OCI-LY7 (cell line): ENCODE data around the gene RAD51B. TPM values are rescaled to one million over a fixed set of nuclear protein-coding genes. Genes with fewer than 3 reads are reported as not detected.

ENCODE experiments used
- BruUV-seq: library from RNA; stranded (reverse); fragments of 400-500 nt; replicated peaks from 2 replicates; lab custom pipeline; 2021; lab: Mats Ljungman, UMichigan
- CTCF ChIA-PET: fragments of 300-600 bp; sonication (Branson Sonifier 250); formaldehyde crosslinking; loops from one replicate; lab custom pipeline; 2022; ENCODE audit warnings: antibody characterized with exemption; ENCODE audit not compliant: unreplicated experiment; lab: Charles Lee
- POLR2A ChIA-PET: fragments of 300-600 bp; sonication (Branson Sonifier 250); formaldehyde crosslinking; loops from one replicate; lab custom pipeline; 2022; ENCODE audit warnings: antibody characterized with exemption; lab: Charles Lee
- DNase-seq: peaks from one replicate; pipeline ENCODE4 v3.0.0-alpha.2; 2015; ENCODE audit warnings: low spot score
- H2AFZ ChIP-seq: fragments of 200-600 bp; sonication (generic), shearing (Covaris generic); 2 replicates; pipeline ENCODE4 v1.6.1; 2014; ENCODE audit warnings: mild to moderate bottlenecking, antibody characterized with exemption, low read length, moderate library complexity
- H3K27ac ChIP-seq: fragments of 200-600 bp; sonication (generic); 2 replicates; pipeline ENCODE4 v1.5.1; 2014; ENCODE audit warnings: mixed run types, low read depth, mild to moderate bottlenecking, moderate library complexity, low read length, inconsistent platforms; ENCODE audit not compliant: poor library complexity, severe bottlenecking
- H3K36me3 ChIP-seq: fragments of 200-600 bp; sonication (generic); 2 replicates; pipeline ENCODE4 v1.6.1; 2014; ENCODE audit warnings: mild to moderate bottlenecking, antibody characterized with exemption, low read length, moderate library complexity, mixed read lengths; ENCODE audit not compliant: insufficient read depth
- H3K4me1 ChIP-seq: fragments of 200-600 bp; sonication (generic); 2 replicates; pipeline ENCODE4 v1.5.1; 2014; ENCODE audit warnings: mild to moderate bottlenecking, low read length; ENCODE audit not compliant: insufficient read depth, poor library complexity, severe bottlenecking
- H3K4me2 ChIP-seq: fragments of 200-600 bp; sonication (generic); 2 replicates; pipeline ENCODE4 v1.6.1; 2014; ENCODE audit warnings: mild to moderate bottlenecking, low read length
- H3K4me3 ChIP-seq: fragments of 200-600 bp; sonication (generic); 2 replicates; pipeline ENCODE4 v1.5.1; 2014; ENCODE audit warnings: mild to moderate bottlenecking, low read depth, low read length; ENCODE audit not compliant: poor library complexity, severe bottlenecking
- H3K79me2 ChIP-seq: fragments of 200-600 bp; sonication (generic); 2 replicates; pipeline ENCODE4 v1.6.1; 2016; ENCODE audit warnings: low read depth, mild to moderate bottlenecking, low read length, moderate library complexity, mixed read lengths; ENCODE audit not compliant: insufficient read depth
- H3K9me2 ChIP-seq: fragments of 200-600 bp; sonication (generic); 2 replicates; pipeline ENCODE4 v1.6.1; 2016; ENCODE audit warnings: mild to moderate bottlenecking, low read length, mixed read lengths; ENCODE audit not compliant: insufficient read depth
- H3K9me3 ChIP-seq: fragments of 200-600 bp; sonication (generic); 2 replicates; pipeline ENCODE4 v1.6.1; 2014; ENCODE audit warnings: mild to moderate bottlenecking, mixed run types, low read length, mixed read lengths
- H4K20me1 ChIP-seq: fragments of 200-600 bp; sonication (generic); 2 replicates; pipeline ENCODE4 v1.6.1; 2014; ENCODE audit warnings: mild to moderate bottlenecking, antibody characterized with exemption, low read length, moderate library complexity, mixed read lengths; ENCODE audit not compliant: insufficient read depth
- CTCF ChIP-seq: fragments of 200-600 bp; sonication (generic); conservative IDR thresholded peaks from 2 replicates; pipeline ENCODE4 v1.5.1; 2014; ENCODE audit warnings: mild to moderate bottlenecking, antibody characterized with exemption, low read length, moderate library complexity, mixed read lengths
- EZH2phosphoT487 ChIP-seq: fragments of 200-600 bp; sonication (generic); IDR thresholded peaks from 2 replicates; pipeline ENCODE4 v1.6.1; 2018; ENCODE audit warnings: low read depth, borderline replicate concordance, mild to moderate bottlenecking, mixed run types, antibody characterized with exemption, low read length, moderate library complexity, mixed read lengths
- intact Hi-C: fragments of 100-400 bp; cut with micrococcal nuclease; formaldehyde crosslinking; loops from one replicate; pipeline ENCODE4 v1.10.0; 2022; ENCODE audit not compliant: unreplicated experiment
- total RNA-seq, 2 experiments: library from RNA; depleted of rRNA in 1 of 2; stranded (reverse); fragments of >200 nt in 1 of 2; shearing (Covaris generic) in 1 of 2; gene quantifications; 2 replicates each; pipeline ENCODE4 v1.2.3, GENCODE V29; 2014 to 2022

The RAD51B gene
- total RNA-seq, 2 experiments from 2014 or later, result 41.4 to 89.9 TPM

- peaks cover 57% of the 10 kb centered on the region for H3K4me1 ChIP-seq
- H3K9me3 ChIP-seq, result no peaks in the 10 kb centered on the region
- no peaks in the 10 kb centered on the region for H3K36me3 ChIP-seq
- H3K4me3 ChIP-seq, result no peak overlapping the region
- ChIA-PET CTCF (no interaction called here), POLR2A (interaction anchor here (0.7 to 1.2 kb wide), 4 partner anchors 15 to 109 kb away, joined by 3 to 4 read pairs (median 3); no protein-coding TSS in a partner anchor)
- H2AFZ ChIP-seq, result no peak overlapping the region
- DNase-seq, result no peak
- no peaks in the 10 kb centered on the region for H4K20me1 ChIP-seq
- H3K79me2 ChIP-seq, result no peaks in the 10 kb centered on the region
- H3K9me2 ChIP-seq, result no peaks in the 10 kb centered on the region
- BruUV-seq, result no TSS peak
- no peak overlapping the region for H3K27ac ChIP-seq
- intact Hi-C loops, result loop anchor here (5.0 kb wide), 1 partner anchor 128 kb away; no protein-coding TSS in a partner anchor
- H3K4me2 ChIP-seq, result no peak overlapping the region
- no peak for TF ChIP-seq EZH2phosphoT487
- TF ChIP-seq CTCF, result no peak
Observed at GRCh38 chr14:68379510-68380328, 560.1 kb downstream of the RAD51B start.

- no peak overlapping the region for H2AFZ ChIP-seq
- no peaks in the 10 kb centered on the region for H4K20me1 ChIP-seq
- ChIA-PET CTCF (no interaction called here), POLR2A (interaction anchor here (0.7 to 1.3 kb wide), 5 partner anchors 21 to 127 kb away, joined by 3 to 6 read pairs (median 3); no protein-coding TSS in a partner anchor)
- no peak overlapping the region for H3K27ac ChIP-seq
- no peak overlapping the region for H3K4me3 ChIP-seq
- H3K4me1 ChIP-seq, result peaks cover 51% of the 10 kb centered on the region
- H3K36me3 ChIP-seq, result no peaks in the 10 kb centered on the region
- no peak overlapping the region for H3K4me2 ChIP-seq
- BruUV-seq, result no TSS peak
- intact Hi-C loops, result no loop called here
- no peak for TF ChIP-seq EZH2phosphoT487
- TF ChIP-seq CTCF, result 0 out of 2 replicates have a peak, but pooled peaks have one; percentile 12
- no peaks in the 10 kb centered on the region for H3K9me3 ChIP-seq
- no peaks in the 10 kb centered on the region for H3K9me2 ChIP-seq
- DNase-seq, result no peak
- H3K79me2 ChIP-seq, result no peaks in the 10 kb centered on the region
Observed at GRCh38 chr14:68380329-68380741, 560.8 kb downstream of the RAD51B start.

GRCh38 chr14:68384335-68384734 lies 564.8 kb downstream of the RAD51B start:
- intact Hi-C loops, result no loop called here

More at GRCh38 chr14:68384335-68384734, 564.8 kb downstream of the RAD51B start:
- Histone ChIP-seq H3K4me2 (no peak overlapping the region), H4K20me1 (no peaks in the 10 kb centered on the region), H3K4me1 (peaks cover 20% of the 10 kb centered on the region), H2AFZ (no peak overlapping the region), H3K27ac (no peak overlapping the region), H3K9me3 (no peaks in the 10 kb centered on the region), H3K79me2 (no peaks in the 10 kb centered on the region), H3K4me3 (no peak overlapping the region), H3K9me2 (no peaks in the 10 kb centered on the region), H3K36me3 (no peaks in the 10 kb centered on the region)
- POLR2A ChIA-PET, result no interaction called here
- no peak for DNase-seq
- TF ChIP-seq EZH2phosphoT487, result no peak
- no peak for TF ChIP-seq CTCF
- CTCF ChIA-PET, result no interaction called here
- BruUV-seq, result no TSS peak
